Neural cell (in vitro differentiated cells): ENCODE data around the gene IRS1. TPM values are rescaled to one million over a fixed set of nuclear protein-coding genes. Genes with fewer than 3 reads are reported as not detected.
A peak's percentile ranks its signal among the peaks of the same experiment; 100 is the strongest.

Experiments used
- H2AFZ ChIP-seq: fragments of 200-600, 300-800 bp; sonication (generic), shearing (Covaris generic); 2 replicates; pipeline ENCODE4 v1.6.0; 2014; ENCODE audit warnings: low read depth, mild to moderate bottlenecking, antibody characterized with exemption, low read length, moderate library complexity
- H3F3A ChIP-seq: fragments of 200-600 bp; shearing (Covaris generic); 2 replicates; pipeline ENCODE4 v1.6.1; 2016; ENCODE audit warnings: mild to moderate bottlenecking, moderate library complexity, mixed read lengths, antibody characterized with exemption, low read length; ENCODE audit not compliant: insufficient read depth, poor library complexity, severe bottlenecking
- H3K27ac ChIP-seq: fragments of 200-600, 300-800 bp; sonication (generic), shearing (Covaris generic); 2 replicates; pipeline ENCODE4 v1.5.1; 2014; ENCODE audit warnings: mild to moderate bottlenecking, low read length, moderate library complexity
- H3K27me3 ChIP-seq: fragments of 300-800, 200-600 bp; sonication (generic), shearing (Covaris generic); 2 replicates; pipeline ENCODE4 v1.6.0; 2014; ENCODE audit warnings: mild to moderate bottlenecking, low read depth, low read length, moderate library complexity; ENCODE audit not compliant: insufficient read depth
- H3K36me3 ChIP-seq: fragments of 300-800, 200-600 bp; sonication (generic), shearing (Covaris generic); 2 replicates; pipeline ENCODE4 v1.5.1; 2014; ENCODE audit warnings: mild to moderate bottlenecking, antibody characterized with exemption, low read length, moderate library complexity; ENCODE audit not compliant: insufficient read depth
- H3K4me2 ChIP-seq: fragments of 300-800, 200-600 bp; sonication (generic), shearing (Covaris generic); 2 replicates; pipeline ENCODE4 v1.6.0; 2014; ENCODE audit warnings: mild to moderate bottlenecking, low read length
- H3K4me3 ChIP-seq: fragments of 300-800, 200-600 bp; sonication (generic), shearing (Covaris generic); 2 replicates; pipeline ENCODE4 v1.5.1; 2014; ENCODE audit warnings: mild to moderate bottlenecking, low read length, moderate library complexity
- H3K79me2 ChIP-seq: fragments of 200-600 bp; shearing (Covaris generic); replicated peaks from 2 replicates; pipeline ENCODE4 v1.6.0; 2014; ENCODE audit warnings: mild to moderate bottlenecking, low read length, moderate library complexity; ENCODE audit not compliant: insufficient read depth
- H3K9ac ChIP-seq: fragments of 300-800, 200-600 bp; sonication (generic), shearing (Covaris generic); 2 replicates; pipeline ENCODE4 v1.6.1; 2016; ENCODE audit warnings: mild to moderate bottlenecking, low read length, mixed read lengths
- H3K9me2 ChIP-seq: fragments of 200-600 bp; shearing (Covaris generic); 2 replicates; pipeline ENCODE4 v1.6.1; 2016; ENCODE audit warnings: mild to moderate bottlenecking, low read length, mixed read lengths; ENCODE audit not compliant: insufficient read depth
- H3K9me3 ChIP-seq: fragments of 200-600, 300-800 bp; sonication (generic), shearing (Covaris generic); 2 replicates; pipeline ENCODE4 v1.6.1; 2016; ENCODE audit warnings: mild to moderate bottlenecking, mixed run types, low read length, moderate library complexity, mixed read lengths
- H4K20me1 ChIP-seq: fragments of 200-600 bp; shearing (Covaris generic); 2 replicates; pipeline ENCODE4 v1.6.1; 2016; ENCODE audit warnings: mild to moderate bottlenecking, mixed run types; ENCODE audit not compliant: insufficient read depth
- CTCF ChIP-seq: fragments of 450-650 bp; IDR thresholded peaks from 2 replicates; pipeline ENCODE4 v1.5.1; 2014; ENCODE audit warnings: antibody characterized with exemption, mild to moderate bottlenecking, moderate library complexity; ENCODE audit not compliant: poor library complexity, severe bottlenecking
- EP300 ChIP-seq: fragments of 450-650 bp; conservative IDR thresholded peaks from 2 replicates; pipeline ENCODE4 v1.6.1; 2014; ENCODE audit warnings: antibody characterized with exemption, mild to moderate bottlenecking, moderate library complexity; ENCODE audit not compliant: poor library complexity, severe bottlenecking
- EZH2 ChIP-seq: fragments of 200-600, 300-800 bp; shearing (Covaris generic), sonication (generic); IDR thresholded peaks from 2 replicates; pipeline ENCODE4 v1.6.1; 2014; ENCODE audit warnings: antibody characterized with exemption, low read length, borderline replicate concordance, mild to moderate bottlenecking; ENCODE audit not compliant: insufficient read depth, poor library complexity, severe bottlenecking
- MXI1 ChIP-seq: fragments of 450-650 bp; conservative IDR thresholded peaks from 2 replicates; pipeline ENCODE4 v1.6.1; 2014; ENCODE audit warnings: antibody characterized with exemption, mild to moderate bottlenecking; ENCODE audit not compliant: poor library complexity, severe bottlenecking
- POLR2AphosphoS5 ChIP-seq: IDR thresholded peaks from 2 replicates; pipeline ENCODE4 v1.6.1; 2012
- RAD21 ChIP-seq: fragments of 450-650 bp; conservative IDR thresholded peaks from 2 replicates; pipeline ENCODE4 v1.6.1; 2014; ENCODE audit warnings: antibody characterized with exemption, mild to moderate bottlenecking, moderate library complexity
- REST ChIP-seq: IDR thresholded peaks from 2 replicates; pipeline ENCODE4 v1.6.1; 2012; ENCODE audit warnings: borderline replicate concordance
- TAF1 ChIP-seq: IDR thresholded peaks from 2 replicates; pipeline ENCODE4 v1.6.1; 2012; ENCODE audit warnings: low read depth
- polyA plus RNA-seq: library from polyadenylated mRNA; depleted of rRNA; stranded (reverse); fragments of >200 nt; gene quantifications from 2 replicates; pipeline ENCODE4 v1.2.3, GENCODE V29; 2014

IRS1 gene
- polyA plus RNA-seq, 1 donor from 2014 or later = 7.2 TPM

- Histone ChIP-seq H3K27me3 (no peaks in the 10 kb centered on the region), H3K79me2 (no peaks in the 10 kb centered on the region), H3K9me3 (no peaks in the 10 kb centered on the region)
These were observed 111.9 kb downstream of the IRS1 start for GRCh38 chr2:226687641-226688253.

GRCh38 chr2:226684563-226684959, 115.1 kb downstream of the IRS1 start:
- no peak overlapping the region for H3K27ac ChIP-seq
- H3K9ac ChIP-seq = no peak overlapping the region
- no peaks in the 10 kb centered on the region for H3K27me3 ChIP-seq
- no peaks in the 10 kb centered on the region for H4K20me1 ChIP-seq
- H3K4me2 ChIP-seq = no peak overlapping the region
- H2AFZ ChIP-seq = no peak overlapping the region
- H3K9me3 ChIP-seq = no peaks in the 10 kb centered on the region
- no peaks in the 10 kb centered on the region for H3K36me3 ChIP-seq
- H3F3A ChIP-seq = no peaks in the 10 kb centered on the region
- H3K79me2 ChIP-seq = no peaks in the 10 kb centered on the region
- H3K4me3 ChIP-seq = no peak overlapping the region
- H3K9me2 ChIP-seq = no peaks in the 10 kb centered on the region
- TF ChIP-seq POLR2AphosphoS5 (peak; percentile 41), EP300 (no peak)

More at GRCh38 chr2:226687641-226688253, 111.9 kb downstream of the IRS1 start:
- H3K4me2 ChIP-seq = no peak overlapping the region
- H3K36me3 ChIP-seq = no peaks in the 10 kb centered on the region
- H3K9me2 ChIP-seq = no peaks in the 10 kb centered on the region
- H3K9ac ChIP-seq = no peak overlapping the region
- no peaks in the 10 kb centered on the region for H3F3A ChIP-seq
- no peak overlapping the region for H3K4me3 ChIP-seq
- no peak overlapping the region for H2AFZ ChIP-seq
- TF ChIP-seq CTCF (no peak), EZH2 (no peak), POLR2AphosphoS5 (no peak), EP300 (no peak), REST (no peak), MXI1 (no peak)
- H3K27ac ChIP-seq = no peak overlapping the region
- H4K20me1 ChIP-seq = no peaks in the 10 kb centered on the region

GRCh38 chr2:226683944-226684562, 115.6 kb downstream of the IRS1 start:
- Histone ChIP-seq H2AFZ (no peak overlapping the region), H3K79me2 (no peaks in the 10 kb centered on the region)
- TF ChIP-seq RAD21 (no peak), CTCF (no peak), POLR2AphosphoS5 (no peak), TAF1 (no peak), REST (no peak)

More at GRCh38 chr2:226683944-226684562, 115.6 kb downstream of the IRS1 start:
- Histone ChIP-seq H3K36me3 (no peaks in the 10 kb centered on the region), H3K9me3 (no peaks in the 10 kb centered on the region), H4K20me1 (no peaks in the 10 kb centered on the region), H3K9me2 (no peaks in the 10 kb centered on the region), H3K4me3 (no peak overlapping the region), H3F3A (no peaks in the 10 kb centered on the region), H3K27ac (no peak overlapping the region), H3K4me2 (no peak overlapping the region), H3K27me3 (no peaks in the 10 kb centered on the region), H3K9ac (no peak overlapping the region)
